ENCODE results near the gene BUB1B. TPM values are rescaled to one million over a fixed set of nuclear protein-coding genes. Genes with fewer than 3 reads are reported as not detected.

Gene BUB1B
- total and polyA plus RNA-seq, 9 of the 15 experiments (the other 6 are each of a cell fraction or from before 2014, with no cell fraction given): 28.7 to 113 (median 82.2) TPM

- Histone ChIP-seq H2AFZ (ENCODE audit: low read depth, low read length) (no peak overlapping the region), H3K27ac (ENCODE audit: extremely low read depth, low read depth, low read length) (no peak overlapping the region), H3K4me1 (replicated peaks in 1 of 2; ENCODE audit: control insufficient read depth in 2 of 2, insufficient read depth in 2 of 2, low read length in 2 of 2) (no peaks in the 10 kb centered on the region), H3K9me3 (replicated peaks; ENCODE audit: control insufficient read depth, insufficient read depth, low read depth, low read length) (no peaks in the 10 kb centered on the region), H3K79me2 (ENCODE audit: control insufficient read depth, insufficient read depth, low read length) (no peaks in the 10 kb centered on the region), H3K9ac (ENCODE audit: insufficient read depth in 1 of 2, low read depth in 2 of 2, low read length in 2 of 2) (no peak overlapping the region), H3K9me1 (ENCODE audit: control insufficient read depth, insufficient read depth, low read length) (no peaks in the 10 kb centered on the region), H4K20me1 (replicated peaks; ENCODE audit: control insufficient read depth, insufficient read depth, low read length) (no peaks in the 10 kb centered on the region), H3K4me2 (ENCODE audit: insufficient read depth, low read length) (no peak overlapping the region), H3K4me3 (no peak overlapping the region), H3K27me3 (ENCODE audit: control insufficient read depth in 2 of 2, insufficient read depth in 2 of 2, low read length in 2 of 2) (0 out of 5 replicates have a peak, but pooled peaks cover 0 to 3% of the 10 kb centered on the region in 2 experiments), H3K36me3 (ENCODE audit: control insufficient read depth, insufficient read depth, low read length) (no peaks in the 10 kb centered on the region)
- no peak for ATAC-seq
- POLR2A ChIA-PET: interaction anchor here (1.2 kb wide), 1 partner anchor 9 kb away, joined by 3 read pairs; the partner anchor contains the start of gene BUB1B
- 6% methylated on average over 6 of the region's 6 CpGs for WGBS (ENCODE audit: insufficient coverage, low coverage, missing lambda C conversion rate)
- BruUV-seq (replicated peaks): no TSS peak
- peak; percentile 81 for TF ChIP-seq CEBPB (tag; IDR thresholded peaks at IDR 0.05)
- no peak for TF ChIP-seq ZBTB34 (CRISPR knock-in tag; IDR thresholded peaks at IDR 0.05)
- TF ChIP-seq CEBPG (CRISPR knock-in tag; IDR thresholded peaks at IDR 0.05): peak; percentile 38; the same call in 1 of the 2 replicates
- TF ChIP-seq CEBPG (tag; conservative IDR thresholded peaks at IDR 0.05 in 1 of 2, IDR thresholded peaks at IDR 0.05 in 1 of 2): peak in 1 of 2 experiments; percentile 48; a peak in 2 of 4 replicates
- intact Hi-C loops (cut with micrococcal nuclease): no loop called here
- no peak for DNase-seq (ENCODE audit: extremely low read depth in 1 of 4, low spot score in 3 of 4)
- CTCF ChIA-PET (ENCODE audit: low intra/inter-chr PET ratio): no interaction called here
- FAIRE-seq: no peak
- in situ Hi-C loops (cut with MboI): loop anchor here (5.0 kb wide), 1 partner anchor 99 kb away; no protein-coding TSS in a partner anchor
Measured at GRCh38 chr15:40151499-40151898, 9.4 kb upstream of the BUB1B start.

All from K562 (cell line).